ENCODE measurements around the gene ORAI3.

Gene ORAI3

DNA sequence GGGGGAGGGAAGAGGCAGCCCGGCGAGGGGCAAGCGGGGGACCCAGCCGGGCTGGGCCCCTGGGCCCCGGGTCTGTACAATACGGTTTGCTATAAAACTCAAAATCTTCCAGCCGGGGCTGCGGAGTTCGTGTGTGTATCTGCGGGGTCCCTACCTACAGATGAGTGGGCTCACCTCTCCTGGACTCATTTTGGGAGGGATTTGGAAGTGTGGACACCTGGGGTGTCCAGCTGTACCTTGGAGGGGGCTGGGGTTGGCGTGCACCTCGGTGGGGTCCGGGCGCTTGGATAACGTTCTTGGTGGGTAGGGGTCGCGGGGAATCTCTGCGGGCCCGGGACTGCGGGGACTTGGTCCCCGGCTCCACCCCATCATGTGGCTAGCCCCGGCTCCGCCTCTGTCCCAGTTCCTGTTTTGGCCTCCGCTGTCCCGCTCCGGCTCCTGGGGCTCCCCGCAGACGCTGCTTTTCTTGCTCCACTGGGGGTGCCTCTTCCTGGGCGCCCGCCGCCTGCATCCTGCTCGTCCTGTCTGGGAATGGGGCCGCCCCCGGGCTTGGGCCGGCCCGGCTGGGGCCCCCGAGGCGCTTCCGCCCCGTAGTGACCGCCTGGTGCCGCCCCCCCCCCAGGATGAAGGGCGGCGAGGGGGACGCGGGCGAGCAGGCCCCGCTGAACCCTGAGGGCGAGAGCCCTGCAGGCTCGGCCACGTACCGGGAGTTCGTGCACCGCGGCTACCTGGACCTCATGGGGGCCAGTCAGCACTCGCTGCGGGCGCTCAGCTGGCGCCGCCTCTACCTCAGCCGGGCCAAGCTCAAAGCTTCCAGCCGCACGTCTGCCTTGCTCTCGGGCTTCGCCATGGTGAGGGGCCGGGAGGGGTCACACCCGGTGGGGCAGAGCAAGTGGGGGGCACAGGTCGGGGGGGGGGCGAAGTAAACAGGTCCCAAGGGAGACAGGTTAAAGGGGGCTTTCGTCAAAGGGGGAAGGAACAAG is at the start of gene ORAI3:
ORAI3 (plus strand) TSS at position 402 of the 983 bp plus-strand sequence; CDS start at position 624, 222 bp downstream.
- DNase-seq (ENCODE audit: low read depth), result no peak

DNA sequence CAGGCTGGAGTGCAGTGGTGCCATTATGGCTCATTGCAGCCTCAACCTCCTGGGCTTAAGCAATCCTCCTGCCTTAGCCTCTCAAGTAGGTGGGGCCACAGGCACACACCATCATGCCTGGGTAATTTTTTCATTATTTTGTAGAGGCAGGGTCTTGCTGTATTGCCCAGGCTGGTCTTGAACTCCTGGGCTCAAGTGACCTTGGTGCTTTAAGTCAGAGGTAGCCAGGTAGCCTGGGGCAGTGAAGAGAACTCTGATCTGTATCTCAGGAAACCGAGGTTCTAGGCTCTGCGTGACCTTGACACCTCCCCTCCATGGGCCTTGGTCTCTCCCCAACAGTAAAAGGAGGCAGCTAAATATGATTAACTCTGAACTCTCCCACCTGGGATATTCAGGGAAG is 49.1 kb upstream of the ORAI3 start:
- no peak for DNase-seq (ENCODE audit: low read depth)

DNA sequence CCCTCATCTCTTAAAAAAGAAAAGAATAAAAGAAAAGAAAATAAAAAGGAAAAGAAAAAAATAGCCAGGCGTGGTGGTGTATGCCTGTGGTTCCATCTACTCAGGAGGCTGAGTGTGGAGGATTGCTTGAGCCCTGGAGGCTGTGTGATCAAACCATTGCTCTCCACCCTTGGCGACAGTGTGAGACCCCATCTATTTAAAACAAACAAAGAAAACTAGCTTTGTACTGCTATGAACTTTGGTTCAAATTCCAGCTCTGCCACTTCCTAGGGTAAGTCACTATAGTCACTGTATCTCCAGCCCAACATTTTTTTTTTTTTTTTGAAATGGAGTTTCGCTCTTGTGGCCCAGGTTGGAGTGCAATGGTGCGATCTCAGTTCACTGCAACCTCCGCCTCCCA is 48.3 kb upstream of the ORAI3 start:
- no peak for DNase-seq (ENCODE audit: low read depth)

DNA sequence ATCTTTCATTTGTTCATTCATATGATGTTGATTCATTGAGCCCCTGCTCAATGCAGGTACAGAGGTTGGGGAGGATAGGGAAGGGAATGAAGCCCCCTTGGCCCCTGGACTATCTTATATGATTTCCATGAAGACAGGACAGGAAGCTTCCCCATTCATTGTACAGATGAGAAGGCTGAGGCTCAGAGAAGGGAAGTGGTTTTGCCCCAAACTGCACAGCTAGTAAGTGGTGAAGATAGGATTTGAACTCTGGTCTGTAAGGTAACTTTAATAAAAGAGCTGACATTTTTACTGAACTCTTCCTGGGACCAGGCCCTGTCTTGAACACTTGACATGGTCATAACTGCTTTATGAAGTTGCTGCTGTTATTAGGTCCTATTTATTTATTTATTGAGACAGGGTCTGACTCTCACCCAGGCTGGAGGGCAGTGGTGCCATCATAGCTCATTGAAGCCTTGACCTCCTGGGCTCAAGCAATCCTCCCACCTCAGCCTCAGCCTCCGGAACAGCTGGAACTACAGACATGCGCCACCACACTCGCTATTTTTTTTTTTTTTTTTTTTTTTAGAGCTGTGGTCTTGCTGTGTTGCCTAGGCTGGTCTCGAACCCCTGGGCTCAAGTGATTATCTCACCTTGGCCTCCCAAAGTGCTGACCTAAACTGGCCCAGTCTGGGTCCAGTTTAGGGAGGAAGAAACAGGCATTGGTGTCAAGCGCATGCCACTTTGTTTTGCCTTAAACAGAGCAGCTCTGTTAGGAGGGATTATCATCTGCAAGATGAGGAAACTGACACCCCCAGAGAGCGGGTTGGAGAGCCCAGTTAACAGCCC is 47.5 kb upstream of the ORAI3 start:
- no peak for DNase-seq (ENCODE audit: low read depth)

DNA sequence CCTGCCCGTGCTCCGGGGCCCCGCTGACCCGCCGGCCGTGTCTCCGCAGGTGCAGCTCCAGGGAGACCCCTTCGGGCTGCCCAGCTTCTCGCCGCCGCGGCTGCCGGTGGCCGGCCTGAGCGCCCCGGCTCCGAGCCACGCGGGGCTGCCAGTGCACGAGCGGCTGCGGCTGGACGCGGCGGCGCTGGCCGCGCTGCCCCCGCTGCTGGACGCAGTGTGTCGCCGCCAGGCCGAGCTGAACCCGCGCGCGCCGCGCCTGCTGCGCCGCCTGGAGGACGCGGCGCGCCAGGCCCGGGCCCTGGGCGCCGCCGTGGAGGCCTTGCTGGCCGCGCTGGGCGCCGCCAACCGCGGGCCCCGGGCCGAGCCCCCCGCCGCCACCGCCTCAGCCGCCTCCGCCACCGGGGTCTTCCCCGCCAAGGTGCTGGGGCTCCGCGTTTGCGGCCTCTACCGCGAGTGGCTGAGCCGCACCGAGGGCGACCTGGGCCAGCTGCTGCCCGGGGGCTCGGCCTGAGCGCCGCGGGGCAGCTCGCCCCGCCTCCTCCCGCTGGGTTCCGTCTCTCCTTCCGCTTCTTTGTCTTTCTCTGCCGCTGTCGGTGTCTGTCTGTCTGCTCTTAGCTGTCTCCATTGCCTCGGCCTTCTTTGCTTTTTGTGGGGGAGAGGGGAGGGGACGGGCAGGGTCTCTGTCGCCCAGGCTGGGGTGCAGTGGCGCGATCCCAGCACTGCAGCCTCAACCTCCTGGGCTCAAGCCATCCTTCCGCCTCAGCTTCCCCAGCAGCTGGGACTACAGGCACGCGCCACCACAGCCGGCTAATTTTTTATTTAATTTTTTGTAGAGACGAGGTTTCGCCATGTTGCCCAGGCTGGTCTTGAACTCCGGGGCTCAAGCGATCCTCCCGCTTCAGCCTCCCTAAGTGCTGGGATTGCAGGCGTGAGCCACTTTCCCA is 46.6 kb upstream of the ORAI3 start:
- no peak for DNase-seq (ENCODE audit: low read depth)

DNA sequence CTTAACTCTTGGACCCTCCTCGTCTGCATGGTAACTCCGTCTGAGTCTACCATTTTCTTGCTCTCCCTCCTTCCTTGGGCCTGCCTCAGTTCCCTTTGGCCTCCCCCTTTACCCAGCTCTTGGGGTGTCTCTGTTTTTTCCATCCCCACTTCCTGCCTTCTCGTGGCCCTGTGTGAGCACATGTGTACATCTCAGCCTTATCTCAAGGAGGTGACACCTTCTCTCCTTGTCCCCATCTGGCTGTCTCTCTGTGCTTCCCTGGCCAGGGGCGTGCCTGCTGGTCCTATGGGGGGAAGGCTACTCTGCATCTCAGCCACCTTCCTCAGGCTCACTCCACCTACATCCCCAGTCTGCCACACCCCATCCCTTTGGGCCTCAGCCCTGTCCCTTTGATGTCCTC is 45.9 kb upstream of the ORAI3 start:
- DNase-seq (ENCODE audit: low read depth), result no peak

DNA sequence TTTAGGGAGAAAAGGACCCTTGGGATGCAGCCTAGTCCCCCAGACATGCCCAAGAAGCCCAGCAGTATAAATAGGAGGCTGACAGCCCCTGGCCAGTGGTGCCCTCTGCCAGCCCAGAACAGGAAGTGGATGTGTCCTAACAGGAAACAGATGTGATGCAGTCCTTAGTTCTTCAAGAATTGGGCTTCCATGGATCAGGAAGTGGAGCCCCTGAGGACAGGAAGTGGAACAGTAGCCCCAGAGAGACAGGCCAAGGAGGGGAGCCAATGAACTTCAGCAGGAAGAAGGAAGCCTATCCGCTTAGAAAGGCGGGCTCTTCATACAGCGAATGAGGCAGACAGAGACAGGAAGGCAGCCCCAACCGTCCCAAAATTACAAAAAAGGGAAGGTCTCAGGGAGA is 45.3 kb upstream of the ORAI3 start:
- no peak for DNase-seq (ENCODE audit: low read depth)

DNA sequence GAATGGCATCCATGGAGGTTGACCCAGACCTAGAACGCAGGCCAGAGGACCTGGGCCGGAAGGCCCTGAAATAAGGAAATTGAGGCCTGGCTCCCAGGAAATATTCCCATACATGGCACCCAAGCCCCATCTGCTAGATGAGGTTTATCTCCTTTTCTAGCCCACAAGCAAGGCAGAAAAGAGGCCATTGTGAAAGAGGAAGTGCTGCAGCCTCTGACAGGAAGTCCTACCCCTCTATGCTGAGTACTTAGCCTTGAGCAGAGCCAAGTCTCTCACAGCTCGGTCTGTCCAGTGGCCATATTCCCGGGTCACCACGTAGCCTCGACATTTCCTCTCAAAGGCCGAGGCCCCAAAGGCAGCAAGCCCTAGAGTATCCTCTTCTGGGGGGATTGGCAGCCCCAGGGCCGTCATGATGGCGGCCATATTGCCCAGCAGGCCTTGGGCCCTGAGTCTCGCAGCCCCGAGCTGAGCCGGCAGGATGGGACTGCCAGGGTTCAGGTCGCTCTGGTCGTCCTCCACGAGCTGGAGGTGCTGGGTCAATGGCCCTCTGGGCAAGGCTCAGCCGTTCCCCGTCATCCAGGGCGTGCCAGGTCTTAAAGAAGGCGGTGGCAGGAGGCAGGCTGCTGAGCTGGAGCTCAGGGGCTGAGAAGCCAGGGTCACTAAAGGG is 44.6 kb upstream of the ORAI3 start:
- no peak for DNase-seq (ENCODE audit: low read depth)

DNA sequence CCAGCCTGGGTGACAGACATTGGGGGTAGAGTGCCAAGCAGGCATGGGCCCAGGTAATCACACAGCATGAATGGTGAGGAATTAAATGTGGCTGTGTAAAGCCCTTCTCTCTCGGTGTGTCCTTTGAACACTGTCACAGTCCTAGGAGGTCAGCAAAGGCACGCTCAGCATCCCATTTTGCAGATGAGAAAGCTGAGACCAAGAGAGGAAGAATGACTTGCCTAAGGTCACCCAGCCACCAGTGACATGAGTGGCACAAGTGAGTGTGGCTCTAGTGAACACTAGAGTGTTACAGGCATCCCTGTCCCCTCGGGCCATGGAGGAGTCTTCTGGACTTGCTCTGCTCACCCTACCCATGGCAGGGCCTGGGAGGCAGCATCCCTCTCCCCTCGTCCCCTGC is 41.8 kb upstream of the ORAI3 start:
- DNase-seq (ENCODE audit: low read depth), result no peak

DNA sequence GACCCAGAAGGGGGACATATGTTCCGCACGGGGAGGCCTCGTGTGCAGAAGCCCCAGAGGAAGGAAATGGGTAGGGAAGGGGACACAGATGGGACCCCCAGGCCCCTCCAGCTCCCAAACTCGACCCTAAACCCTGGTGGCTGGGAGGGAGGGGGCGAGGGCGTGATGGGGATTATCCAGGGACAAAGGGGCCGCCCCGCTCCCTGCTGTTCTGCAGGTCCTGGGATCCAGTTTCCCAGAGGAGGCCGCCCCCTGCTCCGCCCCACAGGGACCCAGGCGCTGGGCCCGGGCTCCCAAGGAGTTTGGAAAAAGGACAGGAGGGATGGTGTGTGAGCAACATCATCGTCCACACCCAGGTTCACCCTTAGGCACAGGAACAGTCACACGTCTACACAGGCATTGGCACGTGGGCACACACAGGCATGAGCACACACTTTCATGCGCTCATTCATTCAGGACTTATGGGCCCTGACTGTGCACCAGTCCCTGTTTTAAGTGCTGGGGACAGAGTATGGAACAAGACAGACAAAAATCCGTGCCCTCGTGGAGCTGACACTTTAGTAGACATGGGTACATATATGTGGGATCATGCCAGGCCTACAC is 38.3 kb upstream of the ORAI3 start:
- no peak for DNase-seq (ENCODE audit: low read depth)

DNA sequence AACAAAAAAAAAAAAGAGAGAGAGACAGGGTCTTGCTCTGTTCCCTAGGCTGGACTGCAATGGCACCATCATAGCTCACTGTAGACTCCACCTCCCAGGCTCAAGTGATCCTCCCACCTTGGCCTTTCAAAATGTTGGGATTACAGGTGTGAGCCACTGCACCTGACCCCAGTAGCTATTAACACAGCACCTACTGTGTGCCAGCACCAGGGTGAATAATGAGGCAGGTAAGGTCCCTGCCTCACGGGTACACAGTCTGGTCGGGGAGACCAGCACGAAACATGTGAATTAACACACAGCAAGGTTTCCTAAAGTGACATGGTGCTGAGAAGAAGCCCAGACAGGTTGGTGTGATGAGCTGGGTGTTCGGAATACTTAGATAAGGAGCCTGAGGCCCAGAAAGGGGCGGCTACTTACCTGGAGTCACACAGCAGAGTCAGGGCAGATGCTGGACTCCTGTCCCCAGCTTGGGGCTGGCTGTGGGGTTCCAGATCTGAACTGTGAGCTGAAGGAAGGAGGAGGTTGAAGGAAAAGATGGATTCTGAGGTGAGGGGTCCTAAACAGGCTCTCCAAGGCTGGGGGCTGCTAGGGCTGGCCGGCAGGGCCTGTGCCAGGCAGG is 36.0 kb upstream of the ORAI3 start:
- no peak for DNase-seq (ENCODE audit: low read depth)

DNA sequence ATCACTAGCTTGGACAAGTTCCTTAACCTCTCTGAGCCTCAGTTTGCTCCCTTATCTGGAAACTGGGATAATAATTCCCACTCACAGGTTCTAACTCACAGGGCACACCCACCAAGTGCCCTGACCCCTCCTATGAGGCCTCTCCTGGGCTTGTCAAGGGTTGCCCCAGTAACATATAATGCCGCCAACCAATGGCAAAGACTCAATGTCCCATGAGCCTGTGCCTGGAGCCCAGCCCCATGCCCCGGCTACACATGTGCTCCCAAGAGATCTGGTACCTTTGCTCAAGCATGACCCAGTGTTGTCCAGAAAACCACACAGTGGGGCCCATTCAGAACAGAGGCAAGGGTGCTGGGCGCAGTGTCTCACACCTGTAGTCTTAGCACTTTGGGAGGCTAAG is 34.0 kb upstream of the ORAI3 start:
- no peak for DNase-seq (ENCODE audit: low read depth)

DNA sequence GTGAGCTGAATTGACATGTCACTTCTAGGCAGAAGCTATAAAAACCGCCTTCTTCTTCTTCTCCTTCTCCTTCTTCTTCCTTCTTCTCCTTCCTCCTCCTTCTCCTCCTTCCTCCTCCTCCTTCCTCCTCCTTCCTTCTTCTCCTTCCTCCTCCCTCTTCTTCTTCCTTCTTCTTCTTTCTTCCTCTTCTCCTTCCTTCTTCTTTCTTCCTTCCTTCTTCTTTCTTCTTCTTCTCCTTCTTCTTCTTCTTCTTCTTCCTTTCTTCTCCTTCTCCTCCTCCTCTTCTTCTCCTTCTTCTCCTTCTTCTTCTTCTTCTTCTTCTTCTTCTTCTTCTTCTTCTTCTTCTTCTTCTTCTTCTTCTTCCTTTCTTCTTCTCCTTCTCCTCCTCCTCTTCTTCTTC is 30.3 kb upstream of the ORAI3 start:
- DNase-seq (ENCODE audit: low read depth), result no peak

DNA sequence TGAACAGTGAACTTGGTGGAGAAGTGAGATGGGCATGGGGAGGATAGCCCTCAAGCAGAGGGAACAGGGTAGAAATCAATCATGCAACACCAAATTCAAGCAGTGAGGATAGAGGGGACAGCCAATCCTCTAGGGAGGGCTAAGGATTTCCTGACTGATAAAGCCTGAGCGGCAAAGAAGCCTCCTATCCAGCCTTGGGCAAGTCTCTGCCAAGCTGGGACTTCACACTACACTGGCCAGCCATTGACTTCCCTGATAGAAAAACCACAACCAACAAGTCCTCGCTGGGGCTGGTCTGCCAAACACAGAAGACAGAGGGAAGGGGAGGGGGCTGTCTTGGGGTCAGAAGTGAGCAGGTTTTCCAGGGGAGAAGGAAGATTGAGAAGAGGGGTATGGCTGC is 28.0 kb upstream of the ORAI3 start:
- DNase-seq (ENCODE audit: low read depth), result no peak

DNA sequence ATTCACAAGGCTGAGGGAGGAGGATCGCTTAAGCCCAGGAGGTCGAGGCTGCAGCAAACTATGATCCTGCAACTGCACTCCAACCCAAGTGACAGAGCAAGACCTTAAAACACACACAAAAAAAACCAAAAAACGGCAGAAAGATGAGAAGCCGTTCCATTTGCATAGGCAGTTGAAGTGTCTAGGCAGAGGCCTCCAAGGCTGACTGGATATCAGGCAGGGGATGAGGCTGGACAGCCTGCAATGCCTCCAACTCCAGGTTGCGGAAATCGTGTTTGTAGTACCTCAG is 27.5 kb upstream of the ORAI3 start:
- DNase-seq (ENCODE audit: low read depth), result no peak

DNA sequence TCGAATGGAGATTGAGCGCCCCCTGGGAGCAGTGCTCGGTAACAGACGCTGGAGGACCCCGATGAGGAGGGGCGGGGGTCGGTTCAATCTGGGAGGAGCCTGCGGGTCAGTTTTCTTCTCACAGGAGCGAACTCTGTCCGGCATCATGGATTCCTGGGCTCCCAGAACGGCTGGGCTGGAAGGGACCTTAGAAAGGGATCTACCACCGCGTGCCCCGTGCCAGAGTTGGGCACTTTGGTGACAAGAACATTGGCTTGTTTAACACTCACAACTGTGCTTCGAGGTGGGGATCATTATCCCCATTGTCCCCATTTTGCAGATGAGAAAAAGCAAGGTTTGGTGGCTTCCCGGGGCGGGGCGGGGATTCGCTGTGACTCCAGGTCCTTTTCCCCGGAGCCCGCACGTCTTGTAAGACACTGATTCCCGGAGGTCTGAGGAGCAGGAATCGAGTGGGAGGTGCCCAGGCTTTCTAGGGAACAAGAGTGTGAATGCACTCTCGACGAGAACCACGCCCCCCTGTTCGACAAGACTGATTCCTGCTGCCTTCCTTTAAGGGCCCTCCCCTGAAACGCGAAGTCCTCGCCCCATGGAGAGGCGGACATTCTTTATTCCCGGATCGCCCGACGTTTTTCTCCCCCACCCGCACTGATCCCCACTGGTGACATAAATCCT is 27.0 kb upstream of the ORAI3 start:
- peak; percentile 45 for DNase-seq (ENCODE audit: low read depth)

DNA sequence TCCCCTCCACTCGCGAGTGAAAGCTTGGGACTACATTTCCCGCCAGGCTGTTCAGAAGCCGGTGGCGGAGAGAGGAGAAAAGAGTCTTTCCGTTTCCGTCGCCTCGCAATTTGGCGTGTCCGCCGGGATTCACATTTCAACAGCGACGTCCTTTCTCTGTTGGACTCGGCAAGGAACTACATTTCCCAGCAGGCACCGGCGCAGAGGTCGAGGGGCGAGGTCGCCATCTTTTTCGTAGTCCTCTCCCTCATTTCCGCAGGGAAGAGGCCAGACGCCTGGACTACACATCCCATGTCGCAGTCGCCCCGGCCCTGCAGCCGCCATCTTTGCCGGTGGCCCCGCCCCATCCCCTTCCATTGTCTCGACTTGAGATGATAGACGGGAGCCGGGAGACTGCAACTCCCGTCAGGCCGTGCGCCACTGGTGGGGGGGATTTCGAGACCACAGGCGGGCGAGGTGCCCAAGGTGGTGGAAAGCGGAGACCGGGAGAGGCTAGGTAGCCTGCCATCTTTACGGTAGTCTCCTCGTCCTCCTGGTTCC is 26.4 kb upstream of the ORAI3 start:
- DNase-seq (ENCODE audit: low read depth), result peak; percentile 98

DNA sequence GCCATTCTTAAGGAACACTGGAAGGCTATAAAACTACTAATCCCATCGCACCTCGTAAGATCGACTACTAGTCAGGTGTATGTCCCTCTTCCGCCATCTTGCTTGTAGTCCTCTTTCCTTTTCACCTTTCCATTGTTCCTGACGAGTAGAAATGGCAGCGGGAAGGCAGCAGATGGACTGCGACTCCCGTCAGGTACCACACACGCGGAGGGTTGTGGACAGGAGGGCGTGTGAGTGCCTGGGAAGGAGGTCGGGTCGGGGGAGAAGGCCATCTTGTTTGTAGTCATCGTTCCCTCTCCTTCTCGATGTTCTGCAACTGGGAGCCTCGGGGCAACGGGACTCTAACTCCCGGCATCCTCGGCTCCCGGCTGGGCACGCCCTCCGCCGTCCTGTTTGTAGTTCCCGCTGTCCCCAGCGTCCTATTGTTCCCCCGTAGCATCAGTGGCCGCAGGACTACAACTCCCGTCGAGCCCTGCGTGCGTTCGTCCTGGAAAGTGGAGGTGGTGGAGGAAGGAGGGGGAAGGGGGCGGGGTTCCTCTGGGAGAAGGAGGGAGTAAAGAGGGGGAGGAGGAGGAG is 25.8 kb upstream of the ORAI3 start:
- peak; percentile 98 for DNase-seq (ENCODE audit: low read depth)

DNA sequence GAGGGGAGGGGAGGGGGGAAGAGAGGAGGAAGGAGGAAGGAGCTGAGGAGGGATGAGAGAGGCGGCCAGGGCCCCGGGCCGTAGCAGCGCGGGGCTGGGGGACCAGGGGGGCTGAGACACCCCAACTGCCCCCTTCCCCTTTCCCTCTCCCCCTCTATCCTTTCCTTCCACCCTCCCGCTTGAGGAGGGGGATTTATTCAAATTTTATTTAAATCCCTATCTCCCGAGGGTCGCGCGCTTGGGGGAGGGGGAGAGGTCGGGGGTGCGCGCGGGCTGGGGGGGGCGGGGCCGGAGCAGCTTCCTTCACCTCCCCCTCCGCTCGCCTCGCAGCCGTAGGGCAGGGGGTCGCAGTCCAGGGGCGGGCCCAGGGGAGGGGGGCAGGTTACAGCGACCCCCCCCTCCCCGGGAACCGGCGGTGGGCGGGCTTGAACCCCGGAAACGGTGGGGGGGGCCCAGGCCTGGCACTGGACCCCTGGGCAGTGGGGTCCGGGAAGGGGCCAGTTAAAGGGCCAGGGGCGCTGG is 25.3 kb upstream of the ORAI3 start, which contains the start of gene FBXL19:
FBXL19 (plus strand) TSS at position 19 of the 522 bp plus-strand sequence. CDS start 2,183 bp downstream, outside the sequence.
- no peak for DNase-seq (ENCODE audit: low read depth)
